GM18909 (cell line): ENCODE data around the gene SMIM22.
"Not testable (repeated sequence)": the region's sequence is repeated elsewhere in the genome, so short reads cannot be mapped to it uniquely, and the experiment has no call there.

Source experiments
- ATAC-seq: cut with Tn5 transposase; IDR thresholded peaks from one replicate; pipeline ENCODE4 v1.9.1; 2021; ENCODE audit warnings: mild to moderate bottlenecking; ENCODE audit not compliant: unreplicated experiment, poor library complexity

The SMIM22 gene

DNA sequence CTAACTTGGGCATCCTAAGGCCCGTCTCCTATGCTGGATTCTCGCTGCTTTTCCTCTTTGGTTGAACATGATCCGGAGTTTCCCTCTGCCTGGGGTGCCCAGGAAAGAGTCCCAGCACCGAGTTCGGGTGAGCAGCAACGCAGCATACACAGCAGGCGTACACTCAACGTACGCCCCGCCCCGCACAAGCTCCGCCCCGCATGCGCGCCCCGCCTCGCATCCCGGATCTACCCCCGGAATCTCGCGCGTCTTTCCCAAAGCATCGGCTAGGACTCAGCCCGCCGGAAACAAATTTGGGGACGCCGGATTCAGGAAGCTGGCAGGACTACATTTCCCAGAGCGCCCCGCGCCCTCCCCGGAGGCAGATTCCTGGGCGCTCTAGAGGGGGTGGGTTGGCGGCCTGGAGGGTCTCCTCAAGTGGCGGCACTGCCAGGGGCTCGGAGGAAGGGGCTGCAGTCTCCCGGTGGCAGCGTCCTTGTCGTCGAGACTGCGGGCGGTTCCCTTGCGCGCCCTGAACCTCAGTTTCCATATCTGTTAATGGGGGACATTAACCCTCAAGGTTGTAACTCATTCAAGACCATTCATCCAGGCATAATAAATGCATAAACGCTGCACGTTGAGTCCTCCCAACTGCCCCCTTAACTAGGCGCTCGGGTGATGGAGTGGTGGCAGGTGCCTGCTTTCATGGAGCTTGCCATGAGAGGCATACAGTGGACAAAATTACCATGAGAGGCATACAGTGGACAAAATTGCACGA, 26.4 kb upstream of the SMIM22 start:
- peak; percentile 70 for ATAC-seq

DNA sequence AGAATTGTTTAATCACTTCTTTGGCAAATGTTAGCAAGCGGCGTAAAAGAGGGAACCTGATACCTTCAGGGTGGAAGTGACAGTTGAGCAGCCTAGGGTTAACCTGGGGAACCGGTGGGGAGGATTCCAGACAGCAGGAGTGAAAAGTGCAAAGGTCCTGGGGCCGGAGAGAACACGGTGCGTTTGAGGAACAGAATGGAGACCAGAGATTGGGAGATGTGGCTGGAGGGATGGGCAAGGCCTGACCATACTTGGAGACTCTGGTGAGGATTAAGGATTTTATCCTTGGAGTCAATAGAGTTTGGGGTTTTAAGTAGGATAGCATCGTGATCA, 25.9 kb upstream of the SMIM22 start:
- no peak for ATAC-seq

DNA sequence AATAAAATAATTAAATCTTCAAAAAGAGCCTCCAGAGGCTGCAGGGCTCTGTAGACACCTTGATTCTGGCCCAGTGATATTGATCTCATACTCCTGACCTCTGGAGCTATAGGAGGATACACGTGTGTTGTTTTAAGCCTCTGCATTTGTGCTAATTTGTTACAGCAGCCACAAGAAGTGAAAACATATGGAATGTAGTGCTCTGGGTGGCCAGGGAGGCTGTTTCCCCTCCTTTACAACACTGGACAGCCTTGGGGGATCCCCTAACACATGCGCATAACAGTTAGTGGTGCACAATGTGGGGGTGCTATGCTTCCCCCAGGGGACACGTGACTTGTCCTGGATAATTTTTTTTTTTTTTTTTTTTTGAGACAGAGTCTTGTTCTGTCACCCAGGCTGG, 23.5 kb upstream of the SMIM22 start:
- no peak for ATAC-seq

DNA sequence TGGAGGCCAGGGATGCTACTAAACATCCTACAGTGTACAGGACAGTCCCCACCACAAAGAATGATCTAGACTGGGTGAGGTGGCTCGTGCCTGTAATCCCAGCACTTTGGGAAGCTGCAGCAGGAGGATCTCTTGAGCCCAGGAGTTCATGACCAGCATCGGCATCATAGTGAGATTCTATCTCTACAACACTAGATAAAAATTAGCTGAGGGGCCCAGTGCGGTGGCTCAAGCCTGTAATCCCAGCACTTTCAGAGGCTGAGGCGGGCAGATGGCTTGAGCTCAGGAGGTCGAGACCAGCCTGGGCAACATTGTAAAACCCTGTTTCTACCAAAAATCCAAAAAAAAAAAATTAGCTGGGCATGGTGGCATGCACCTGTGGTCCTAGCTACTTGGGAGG, 22.8 kb upstream of the SMIM22 start:
- no peak for ATAC-seq

DNA sequence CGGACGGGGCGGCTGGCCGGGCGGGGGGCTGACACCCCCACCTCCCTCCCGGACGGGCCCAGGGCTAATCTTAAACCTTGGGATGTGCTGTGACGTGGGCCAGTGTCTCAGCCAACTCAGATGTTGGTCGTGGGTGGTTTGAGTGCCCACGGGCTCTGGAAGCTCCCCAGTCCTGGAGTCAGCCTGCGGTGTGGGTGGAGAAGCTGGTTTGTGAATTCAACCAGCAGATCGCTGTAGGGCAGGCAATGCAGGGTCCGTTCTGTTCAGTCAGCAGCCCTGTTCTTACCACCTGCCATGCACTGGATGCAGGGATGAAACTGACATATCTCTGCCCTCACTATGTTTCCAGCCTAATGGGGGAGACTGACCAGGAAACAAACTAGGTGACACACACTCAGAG, 20.2 kb upstream of the SMIM22 start:
- ATAC-seq, result no peak

DNA sequence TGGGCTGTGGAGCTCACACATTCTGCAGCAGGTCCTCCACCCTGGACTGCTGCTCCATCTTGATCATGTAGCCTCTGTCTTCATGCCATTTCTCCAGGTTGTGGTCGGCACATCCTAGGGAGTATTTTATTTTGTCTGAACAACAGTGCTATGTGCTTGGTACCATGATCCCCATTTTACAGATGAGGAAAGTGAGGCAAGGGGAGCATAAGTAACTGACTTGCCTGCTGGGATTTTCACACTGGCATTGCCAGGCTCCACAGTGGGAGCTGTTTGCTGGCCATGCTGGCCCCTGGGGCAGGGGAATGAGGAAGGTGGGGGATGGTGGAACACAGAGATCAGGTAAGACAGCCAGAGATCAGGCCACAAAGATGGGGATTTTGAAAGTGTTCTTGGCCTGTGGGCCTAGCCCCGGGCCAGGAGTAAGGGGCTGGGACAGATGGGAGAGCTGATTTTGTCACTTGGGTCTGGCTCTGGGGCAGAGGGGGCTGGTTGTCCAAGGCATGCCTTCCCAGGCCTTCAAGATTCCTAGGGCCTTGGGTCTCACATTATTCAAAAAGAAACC, 18.9 kb upstream of the SMIM22 start:
- ATAC-seq, result no peak

DNA sequence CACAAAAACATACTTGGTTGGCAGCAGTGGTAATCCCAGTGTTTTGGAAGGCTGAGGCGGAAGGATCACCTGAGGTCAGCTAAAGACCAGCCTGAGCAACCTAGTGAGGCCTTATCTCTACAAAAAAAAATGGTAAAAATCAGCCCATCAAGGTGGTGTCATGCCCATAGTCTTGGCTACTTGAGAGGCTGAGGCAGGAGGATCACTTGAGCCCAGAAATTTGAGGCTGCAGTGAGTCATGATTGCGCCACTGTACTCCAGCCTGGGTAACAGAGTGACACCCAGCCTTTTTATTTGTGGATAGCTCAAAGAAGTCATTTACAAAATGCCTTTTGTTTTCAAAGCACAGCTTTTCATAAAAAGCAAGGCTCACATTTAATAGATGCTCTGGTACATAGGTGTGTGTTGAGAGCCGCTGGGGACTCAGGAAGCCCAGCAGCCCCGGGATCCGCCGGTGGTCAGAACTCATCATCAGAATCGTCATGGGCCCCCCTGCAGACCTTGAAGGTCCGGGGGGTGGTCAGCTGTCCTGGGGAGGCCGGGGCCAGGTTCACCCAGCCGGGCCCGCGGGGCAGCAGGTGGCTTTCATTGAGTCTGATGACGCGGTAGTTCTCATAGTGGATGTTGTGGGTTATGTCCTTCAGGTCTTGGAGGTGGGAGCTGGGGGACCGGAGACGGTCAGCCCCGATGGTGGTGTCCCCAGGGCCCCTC, 17.7 kb upstream of the SMIM22 start:
- no peak for ATAC-seq

DNA sequence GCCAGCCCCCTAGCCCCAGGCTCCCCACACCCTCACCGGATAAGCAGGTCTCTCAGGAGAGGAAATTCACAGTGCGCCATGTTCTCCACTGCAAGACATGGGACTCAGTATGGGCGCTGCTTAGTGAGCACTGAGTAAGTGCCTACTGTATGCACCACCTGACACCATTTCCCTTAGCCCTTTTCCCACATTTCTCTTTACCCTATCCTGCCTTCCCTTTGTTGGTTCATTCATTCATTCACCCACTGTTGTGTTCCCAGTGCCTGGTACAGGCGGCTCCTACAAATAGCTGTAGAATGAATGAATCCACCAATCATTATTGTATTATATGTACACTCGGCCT, 17.1 kb upstream of the SMIM22 start:
- ATAC-seq, result no peak

DNA sequence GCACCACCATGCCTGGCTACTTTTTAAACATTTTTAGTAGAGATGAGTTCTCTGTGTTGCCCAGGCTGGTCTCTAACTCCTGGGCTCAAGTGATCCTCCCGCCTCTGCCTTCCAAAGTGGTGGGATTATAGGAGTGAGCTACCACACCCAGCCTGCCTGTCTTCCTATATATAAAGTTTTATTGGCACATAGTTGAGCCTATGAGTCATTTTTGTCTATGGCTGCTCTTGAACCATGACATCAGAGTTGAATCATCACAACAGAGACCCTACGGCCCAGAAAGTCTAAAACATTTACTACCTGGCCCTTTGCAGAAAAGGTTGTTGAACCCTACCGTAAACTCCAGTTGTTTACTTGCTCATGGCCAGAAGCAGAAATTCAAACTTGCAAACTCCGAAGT, 14.9 kb upstream of the SMIM22 start:
- no peak for ATAC-seq

DNA sequence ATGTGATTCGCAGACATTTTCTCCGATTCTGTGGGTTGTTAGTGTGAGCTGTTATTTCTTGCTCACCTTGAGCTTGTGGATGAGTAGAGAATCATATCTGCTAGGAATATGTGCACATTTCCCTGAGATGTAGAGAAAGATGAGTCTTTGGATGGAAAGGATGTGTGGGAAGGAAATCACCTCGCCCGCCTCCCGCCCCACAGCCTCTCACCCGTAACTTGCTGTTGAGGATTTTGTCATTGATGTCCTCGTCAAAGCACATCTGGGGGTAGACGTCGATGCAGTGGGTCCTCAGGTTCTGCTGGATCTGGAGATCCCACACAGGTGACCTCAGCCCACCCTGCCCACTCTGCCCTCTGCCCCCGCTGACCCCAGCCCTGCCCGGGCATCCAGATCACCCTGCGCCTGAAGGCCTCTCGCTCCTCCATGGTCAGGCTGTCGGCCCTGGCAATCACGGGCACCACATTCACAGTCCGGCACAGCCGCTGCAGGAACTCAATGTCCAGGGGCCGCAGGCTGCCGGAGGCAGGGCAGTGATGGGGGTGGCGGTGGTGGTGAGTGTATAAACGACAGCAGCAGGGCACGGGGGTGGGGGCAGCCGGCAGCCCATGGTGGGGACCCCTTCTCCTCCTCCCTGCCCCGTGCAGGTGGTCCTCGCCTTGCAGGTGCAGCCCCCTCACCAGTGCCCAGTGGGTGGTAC, 11.8 kb upstream of the SMIM22 start:
- ATAC-seq, result no peak

DNA sequence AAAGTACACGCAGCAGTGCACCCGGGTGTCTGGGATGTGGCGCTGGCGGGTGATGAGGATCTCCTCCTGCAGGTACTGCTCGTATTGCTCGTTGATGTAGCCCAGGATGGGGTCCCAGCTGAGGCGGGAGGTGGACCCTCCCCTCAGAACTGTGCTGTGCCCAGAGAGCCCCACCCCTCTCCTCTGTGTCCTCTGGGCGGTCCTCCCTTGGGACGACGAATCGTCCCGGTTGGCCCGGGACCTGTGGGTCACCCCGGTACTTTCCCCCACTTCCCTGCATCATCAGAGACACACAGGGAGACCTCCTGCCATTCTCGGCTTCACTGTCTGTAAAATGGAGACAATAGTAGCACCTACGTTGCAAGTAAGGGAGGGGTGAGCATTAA, 11.2 kb upstream of the SMIM22 start:
- ATAC-seq, result no peak

DNA sequence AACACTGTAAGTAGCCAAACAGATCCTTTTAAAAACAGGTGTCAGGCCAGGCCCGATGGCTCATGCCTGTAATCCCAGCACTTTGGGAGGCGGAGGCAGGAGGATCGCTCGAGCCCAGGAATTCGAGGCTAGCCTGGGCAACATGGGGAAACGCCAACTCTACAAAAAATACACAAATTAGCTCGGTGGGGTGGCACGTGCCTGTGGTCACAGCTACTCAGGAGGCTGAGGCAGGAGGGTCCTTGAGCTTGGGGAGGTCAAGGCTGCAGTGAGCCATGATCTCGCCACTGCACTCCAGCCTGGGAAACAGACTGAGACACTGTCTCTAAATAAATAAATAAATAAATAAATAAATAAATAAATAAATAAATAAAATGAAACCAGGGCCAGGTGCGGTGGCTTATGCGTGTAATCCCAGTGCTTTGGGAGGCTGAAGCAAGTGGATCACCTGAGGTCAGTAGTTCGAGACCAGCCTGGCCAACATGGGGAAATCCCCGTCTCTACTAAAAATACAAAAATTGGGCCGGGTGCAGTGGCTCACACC, 10.7 kb upstream of the SMIM22 start:
- not testable (repeated sequence) for ATAC-seq

DNA sequence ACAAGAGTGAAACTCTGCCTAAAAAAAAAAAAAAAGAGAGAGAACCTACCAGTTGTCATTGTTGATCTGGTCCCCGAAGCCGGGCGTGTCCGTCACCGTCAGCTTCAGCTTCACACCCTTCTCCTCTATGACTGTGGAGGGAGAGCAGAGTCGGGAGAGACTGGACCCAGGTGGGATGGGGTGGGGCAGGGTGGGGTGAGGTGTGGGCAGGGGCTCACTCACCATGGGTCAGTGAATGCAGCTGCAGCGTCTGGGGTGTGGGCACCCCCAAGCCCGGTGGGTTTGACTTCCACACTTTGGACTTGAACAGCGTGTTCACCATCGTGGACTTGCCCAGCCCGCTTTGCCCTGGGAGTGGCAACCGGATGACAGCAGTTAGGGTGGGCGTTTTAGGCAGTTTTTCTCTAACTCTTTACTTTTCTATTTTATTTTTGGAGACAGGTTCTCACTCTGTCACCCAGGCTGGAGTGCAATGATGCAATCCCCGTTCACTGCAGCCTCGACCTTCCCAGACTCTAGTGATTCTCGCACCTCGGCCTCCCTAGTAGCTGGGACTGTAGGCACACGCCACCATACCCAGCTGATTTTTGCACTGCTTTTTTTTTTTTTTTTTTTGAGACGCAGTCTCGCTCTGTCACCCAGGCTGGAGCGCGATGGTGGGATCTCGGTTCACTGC, 9.3 kb upstream of the SMIM22 start:
- ATAC-seq, result no peak

DNA sequence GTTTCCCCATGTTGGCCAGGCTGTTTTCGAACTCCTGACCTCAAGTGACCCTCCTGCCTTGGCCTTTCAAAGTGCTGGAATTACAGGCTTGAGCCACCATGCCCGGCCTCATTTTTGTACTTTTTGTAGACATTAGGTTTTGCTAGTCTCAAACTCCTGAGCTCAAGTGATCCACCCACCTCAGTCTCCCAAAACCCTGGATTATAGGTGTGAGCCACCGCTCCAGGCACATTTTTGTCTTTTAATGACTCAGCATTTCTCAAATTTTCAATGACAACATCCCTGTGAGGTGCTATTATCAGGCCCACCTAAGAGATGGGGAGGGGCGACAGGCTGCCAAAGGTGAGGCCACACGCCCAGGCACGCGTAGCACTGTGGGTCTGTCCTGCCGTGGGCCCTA, 8.1 kb upstream of the SMIM22 start:
- ATAC-seq, result no peak

DNA sequence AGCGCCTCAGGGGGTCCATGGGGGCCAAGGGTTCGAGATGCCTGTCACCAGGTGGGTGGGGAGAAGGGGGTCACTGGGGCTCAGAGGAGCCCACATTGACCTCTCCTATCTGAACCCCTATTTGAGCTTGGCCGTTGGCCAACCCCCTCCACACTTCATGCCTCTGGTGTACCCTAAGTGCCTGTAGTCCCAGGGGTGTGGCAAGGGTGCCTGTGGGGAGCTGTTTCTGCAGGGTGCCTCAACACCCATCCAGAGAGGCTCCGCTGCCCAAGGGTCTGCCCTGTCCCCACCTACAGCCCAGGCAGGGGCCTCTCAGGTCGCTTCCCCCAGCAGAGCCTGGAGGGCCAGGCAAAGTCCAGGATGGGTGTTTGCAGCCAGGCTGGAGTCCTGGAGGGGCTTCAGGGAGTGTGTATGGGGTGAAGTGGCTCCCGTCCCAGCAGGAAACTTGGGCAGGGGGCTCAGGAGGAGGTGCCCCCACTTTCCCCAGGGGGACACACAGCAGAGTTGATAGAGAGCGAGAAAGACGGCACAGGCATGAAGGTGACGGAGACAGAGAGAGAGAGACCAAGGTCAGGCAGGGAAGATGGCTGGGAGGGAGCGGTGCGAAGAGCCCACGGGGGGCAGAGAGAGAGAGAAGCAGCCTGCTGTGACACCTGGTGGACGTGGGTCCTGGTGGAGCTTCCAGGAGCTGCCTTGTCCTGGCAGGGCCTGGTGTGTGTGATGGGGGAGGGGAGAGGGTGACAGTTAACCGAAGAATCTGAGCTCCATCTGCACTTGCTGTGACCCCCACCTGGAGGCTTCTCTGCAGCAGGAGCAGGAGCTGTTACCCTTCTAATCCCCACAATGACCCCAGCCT, 7.3 kb upstream of the SMIM22 start, which contains the start of gene SEPTIN12:
SEPTIN12 (minus strand) TSS at position 719 of the 856 bp plus-strand sequence; CDS start at position 19, 700 bp downstream.
- no peak for ATAC-seq

DNA sequence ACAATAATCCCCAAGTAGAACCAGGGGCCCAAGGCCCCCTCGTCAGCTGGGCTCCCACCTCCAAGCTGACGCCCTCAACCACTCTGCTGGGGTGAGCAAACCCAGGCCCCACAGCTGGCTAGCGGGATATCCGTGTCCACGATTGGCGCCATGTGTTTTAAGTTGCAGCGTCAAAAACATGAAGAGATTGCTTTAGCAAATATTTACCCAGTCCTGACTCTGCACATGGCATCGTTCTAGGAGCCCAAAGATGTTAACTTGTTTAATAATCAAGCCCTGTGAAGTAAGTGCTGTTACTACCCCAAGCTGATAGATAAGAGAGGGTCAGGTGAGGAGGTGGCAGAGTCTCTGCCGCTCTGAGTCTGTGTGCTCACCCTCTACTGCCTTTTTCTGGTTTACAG, 6.7 kb upstream of the SMIM22 start:
- no peak for ATAC-seq

DNA sequence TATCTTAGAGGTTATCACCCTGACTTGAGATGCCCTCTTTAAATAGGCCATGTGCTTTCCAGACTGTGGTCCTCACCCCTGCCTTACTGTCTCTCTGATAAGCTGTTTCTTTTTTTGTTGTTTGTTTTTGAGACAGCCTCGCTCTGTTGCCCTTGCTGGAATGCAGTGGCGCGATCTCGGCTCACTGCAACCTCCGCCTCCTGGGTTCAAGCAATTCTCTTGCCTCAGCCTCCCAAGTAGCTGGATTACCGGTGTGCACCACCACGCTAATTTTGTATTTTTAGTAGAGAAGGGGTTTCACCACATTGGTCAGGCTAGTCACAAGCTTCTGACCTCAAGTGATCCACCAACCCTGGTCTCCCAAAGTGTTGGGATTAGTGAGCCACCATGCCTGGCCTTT, 6.3 kb upstream of the SMIM22 start:
- ATAC-seq, result no peak

DNA sequence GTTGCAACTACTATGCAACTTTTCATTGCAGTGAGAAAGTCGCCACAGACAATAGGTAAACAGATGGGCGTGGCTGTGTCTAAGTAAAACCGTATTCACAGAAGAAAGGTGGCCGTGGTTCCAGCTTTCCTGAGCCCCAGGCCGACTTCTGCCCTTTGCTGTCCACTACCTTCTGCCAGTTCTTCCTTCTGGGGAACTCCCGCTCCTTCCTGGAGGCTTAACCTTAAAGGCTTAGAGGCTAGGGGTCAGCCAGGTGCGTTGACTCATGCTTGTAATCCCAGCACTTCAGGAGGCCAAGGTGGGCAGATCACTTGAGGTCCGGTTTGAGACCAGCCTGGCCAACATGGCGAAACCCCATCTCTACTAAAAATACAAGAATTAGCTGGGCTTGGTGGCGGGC, 4.9 kb upstream of the SMIM22 start:
- no peak for ATAC-seq

DNA sequence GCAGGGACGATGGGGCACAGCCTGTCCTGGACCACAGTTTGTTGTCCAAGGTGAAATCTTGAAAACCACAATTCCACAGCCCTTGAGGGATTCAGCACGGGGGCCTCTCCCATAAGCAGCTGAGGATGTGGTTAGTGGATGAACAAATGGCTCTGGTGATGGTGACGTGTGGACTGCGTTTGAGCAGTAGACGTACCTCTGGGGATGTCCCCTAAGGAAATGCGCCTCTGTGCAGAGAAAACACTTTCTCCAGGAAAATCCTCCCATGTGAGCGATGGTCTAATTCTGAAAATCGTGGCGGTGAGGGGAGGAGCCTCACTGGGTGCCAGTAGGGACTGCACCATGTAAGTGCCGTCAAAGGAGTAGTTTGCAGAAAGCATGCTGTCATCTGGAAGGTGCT, 4.3 kb upstream of the SMIM22 start:
- ATAC-seq, result no peak
